ENCODE measurements around the gene IQSEC1.

- no peak for TF ChIP-seq EZH2 (IDR thresholded peaks at IDR 0.05; ENCODE audit: low read length)
- no peak for TF ChIP-seq CTCF (optimal IDR thresholded peaks at IDR 0.05 in 1 of 3, IDR thresholded peaks at IDR 0.05 in 1 of 3, conservative IDR thresholded peaks at IDR 0.05 in 1 of 3; ENCODE audit: extremely low read depth in 1 of 3, insufficient read depth in 2 of 3, low read length in 3 of 3)
These were observed 55.7 kb downstream of the IQSEC1 start for GRCh38 chr3:13017361-13018042.
